ENCODE results near the gene VAX1. TPM values are rescaled to one million over a fixed set of nuclear protein-coding genes. Genes with fewer than 3 reads are reported as not detected.

VAX1 gene
- total RNA-seq, 2 experiments from 2014 or later: not detected

GRCh38 chr10:117162093-117163060 lies 24.3 kb upstream of the VAX1 start:
- Mint-ChIP-seq H3K27me3 (peaks cover 82% of the 10 kb centered on the region), H3K4me3 (no peak overlapping the region), H3K27ac (no peak overlapping the region), H3K4me1 (ENCODE audit: low read depth) (peaks cover 34% of the 10 kb centered on the region), H3K36me3 (no peaks in the 10 kb centered on the region), H3K9me3 (no peaks in the 10 kb centered on the region)
- DNase-seq: no peak
- CTCF ChIA-PET: interaction anchor here (0.6 kb wide), 1 partner anchor 13 kb away, joined by 3 read pairs; no protein-coding TSS in a partner anchor
- intact Hi-C loops (cut with micrococcal nuclease): no loop called here
- POLR2A ChIA-PET: no interaction called here

GRCh38 chr10:117161386-117162033 lies 23.4 kb upstream of the VAX1 start:
- H3K4me1 Mint-ChIP-seq (ENCODE audit: low read depth): peaks cover 25% of the 10 kb centered on the region
- no peaks in the 10 kb centered on the region for H3K9me3 Mint-ChIP-seq
- H3K36me3 Mint-ChIP-seq: no peaks in the 10 kb centered on the region
- H3K27ac Mint-ChIP-seq: no peak overlapping the region
- ChIA-PET POLR2A (no interaction called here), CTCF (interaction anchor here (0.6 kb wide), 1 partner anchor 13 kb away, joined by 3 read pairs; no protein-coding TSS in a partner anchor)
- no peak overlapping the region for H3K4me3 Mint-ChIP-seq
- intact Hi-C loops (cut with micrococcal nuclease): no loop called here
- H3K27me3 Mint-ChIP-seq: peaks cover 81% of the 10 kb centered on the region
- no peak for DNase-seq

- CTCF ChIA-PET: no interaction called here
- POLR2A ChIA-PET: no interaction called here
- DNase-seq: no peak
- Mint-ChIP-seq H3K4me1 (ENCODE audit: low read depth) (peaks cover 20% of the 10 kb centered on the region), H3K4me3 (no peak overlapping the region), H3K27ac (no peak overlapping the region), H3K9me3 (no peaks in the 10 kb centered on the region), H3K36me3 (no peaks in the 10 kb centered on the region), H3K27me3 (peaks cover 79% of the 10 kb centered on the region)
- intact Hi-C loops (cut with micrococcal nuclease): no loop called here
These were observed 22.5 kb upstream of the VAX1 start for GRCh38 chr10:117160567-117160966.

GRCh38 chr10:117159390-117159789 lies 21.3 kb upstream of the VAX1 start:
- Mint-ChIP-seq H3K4me3 (no peak overlapping the region), H3K9me3 (no peaks in the 10 kb centered on the region), H3K4me1 (ENCODE audit: low read depth) (peaks cover 15% of the 10 kb centered on the region), H3K27ac (no peak overlapping the region), H3K27me3 (peaks cover 78% of the 10 kb centered on the region), H3K36me3 (no peaks in the 10 kb centered on the region)
- intact Hi-C loops (cut with micrococcal nuclease): no loop called here
- no peak for DNase-seq
- CTCF ChIA-PET: interaction anchor here (0.8 to 5.3 kb wide), 2 partner anchors 8 to 15 kb away, joined by 7 to 37 read pairs; no protein-coding TSS in a partner anchor
- POLR2A ChIA-PET: no interaction called here

GRCh38 chr10:117158297-117158696 lies 20.2 kb upstream of the VAX1 start:
- DNase-seq: no peak
- no peak overlapping the region for H3K27ac Mint-ChIP-seq
- peaks cover 78% of the 10 kb centered on the region for H3K27me3 Mint-ChIP-seq
- CTCF ChIA-PET: interaction anchor here (1.0 to 5.3 kb wide), 3 partner anchors 10 to 17 kb away, joined by 3 to 37 read pairs (median 10); no protein-coding TSS in a partner anchor
- H3K4me1 Mint-ChIP-seq (ENCODE audit: low read depth): peaks cover 12% of the 10 kb centered on the region
- no peaks in the 10 kb centered on the region for H3K36me3 Mint-ChIP-seq
- H3K4me3 Mint-ChIP-seq: no peak overlapping the region
- H3K9me3 Mint-ChIP-seq: no peaks in the 10 kb centered on the region
- POLR2A ChIA-PET: no interaction called here
- intact Hi-C loops (cut with micrococcal nuclease): no loop called here

GRCh38 chr10:117152668-117153067 lies 14.6 kb upstream of the VAX1 start:
- Mint-ChIP-seq H3K9me3 (no peaks in the 10 kb centered on the region), H3K27ac (no peak overlapping the region), H3K27me3 (peaks cover 57% of the 10 kb centered on the region), H3K4me1 (ENCODE audit: low read depth) (no peaks in the 10 kb centered on the region), H3K4me3 (no peak overlapping the region), H3K36me3 (no peaks in the 10 kb centered on the region)
- ChIA-PET POLR2A (no interaction called here), CTCF (no interaction called here)
- intact Hi-C loops (cut with micrococcal nuclease): no loop called here
- no peak for DNase-seq

- ChIA-PET CTCF (interaction anchor here (2.0 kb wide), 1 partner anchor 27 kb away, joined by 5 read pairs; no protein-coding TSS in a partner anchor), POLR2A (no interaction called here)
- Mint-ChIP-seq H3K4me1 (ENCODE audit: low read depth) (no peaks in the 10 kb centered on the region), H3K36me3 (no peaks in the 10 kb centered on the region), H3K27ac (no peak overlapping the region), H3K9me3 (peaks cover 6% of the 10 kb centered on the region), H3K4me3 (no peak overlapping the region), H3K27me3 (peaks cover 40% of the 10 kb centered on the region)
- intact Hi-C loops (cut with micrococcal nuclease): no loop called here
- no peak for DNase-seq
These were observed 10.2 kb upstream of the VAX1 start for GRCh38 chr10:117148284-117148683.

GRCh38 chr10:117145019-117145418 lies 6.9 kb upstream of the VAX1 start:
- no peak for DNase-seq
- Mint-ChIP-seq H3K36me3 (no peaks in the 10 kb centered on the region), H3K27me3 (peaks cover 46% of the 10 kb centered on the region), H3K27ac (no peak overlapping the region), H3K4me1 (ENCODE audit: low read depth) (no peaks in the 10 kb centered on the region), H3K9me3 (peaks cover 6% of the 10 kb centered on the region), H3K4me3 (no peak overlapping the region)
- intact Hi-C loops (cut with micrococcal nuclease): no loop called here
- ChIA-PET POLR2A (interaction anchor here (0.6 kb wide), 1 partner anchor 370 kb away, joined by 3 read pairs; no protein-coding TSS in a partner anchor), CTCF (interaction anchor here (1.2 kb wide), 2 partner anchors 23 to 30 kb away, joined by 3 to 4 read pairs; no protein-coding TSS in a partner anchor)

- DNase-seq: no peak
- POLR2A ChIA-PET: no interaction called here
- no peaks in the 10 kb centered on the region for H3K36me3 Mint-ChIP-seq
- H3K4me3 Mint-ChIP-seq: no peak overlapping the region
- H3K27me3 Mint-ChIP-seq: peaks cover 55% of the 10 kb centered on the region
- no peak overlapping the region for H3K27ac Mint-ChIP-seq
- CTCF ChIA-PET: no interaction called here
- H3K9me3 Mint-ChIP-seq: peaks cover 6% of the 10 kb centered on the region
- H3K4me1 Mint-ChIP-seq (ENCODE audit: low read depth): peaks cover 2% of the 10 kb centered on the region
- intact Hi-C loops (cut with micrococcal nuclease): no loop called here
These were observed 5.2 kb upstream of the VAX1 start for GRCh38 chr10:117143103-117143823.

GRCh38 chr10:117140525-117140902 lies 2.4 kb upstream of the VAX1 start:
- ChIA-PET POLR2A (no interaction called here), CTCF (interaction anchor here (1.6 kb wide), 1 partner anchor 34 kb away, joined by 3 read pairs; no protein-coding TSS in a partner anchor)
- H3K9me3 Mint-ChIP-seq: peaks cover 6% of the 10 kb centered on the region
- no peak overlapping the region for H3K27ac Mint-ChIP-seq
- H3K4me1 Mint-ChIP-seq (ENCODE audit: low read depth): peaks cover 6% of the 10 kb centered on the region
- no peak for DNase-seq
- intact Hi-C loops (cut with micrococcal nuclease): no loop called here
- H3K36me3 Mint-ChIP-seq: no peaks in the 10 kb centered on the region
- peaks cover 66% of the 10 kb centered on the region for H3K27me3 Mint-ChIP-seq
- no peak overlapping the region for H3K4me3 Mint-ChIP-seq

- ChIA-PET POLR2A (no interaction called here), CTCF (no interaction called here)
- H3K27me3 Mint-ChIP-seq: peaks cover 67% of the 10 kb centered on the region
- H3K9me3 Mint-ChIP-seq: peaks cover 2% of the 10 kb centered on the region
- intact Hi-C loops (cut with micrococcal nuclease): loop anchor here (2.0 kb wide), 1 partner anchor 407 kb away; no protein-coding TSS in a partner anchor
- H3K4me3 Mint-ChIP-seq: no peak overlapping the region
- no peak overlapping the region for H3K27ac Mint-ChIP-seq
- H3K36me3 Mint-ChIP-seq: no peaks in the 10 kb centered on the region
- H3K4me1 Mint-ChIP-seq (ENCODE audit: low read depth): peaks cover 6% of the 10 kb centered on the region
- no peak for DNase-seq
These were observed 1.8 kb upstream of the VAX1 start for GRCh38 chr10:117139581-117140524.
